MM.1S (cell line): ENCODE measurements around the gene HSPG2.

Experiments used
- EZH2 ChIP-seq: fragments of 300-600 bp; sonication (generic); optimal IDR thresholded peaks from 2 replicates; pipeline ENCODE3; 2017; ENCODE audit warnings: low read depth, mild to moderate bottlenecking, antibody characterized with exemption, low read length, mixed read lengths
- EZH2phosphoT487 ChIP-seq: fragments of 300-600 bp; sonication (generic); IDR thresholded peaks from 2 replicates; pipeline ENCODE4 v1.6.1; 2018; ENCODE audit warnings: antibody characterized with exemption, low read length
- TF ChIP-seq, protein P1 (sequence below): fragments of 300-600 bp; sonication (generic); IDR thresholded peaks from 2 replicates; pipeline ENCODE4 v1.5.1; 2016; ENCODE audit warnings: antibody characterized with exemption, low read length, mixed read lengths

GRCh38 chr1:21839337-21840037 is 97.6 kb downstream of the HSPG2 start:
- TF ChIP-seq EZH2 (no peak), EZH2phosphoT487 (no peak)
- TF ChIP-seq, protein P1, sequence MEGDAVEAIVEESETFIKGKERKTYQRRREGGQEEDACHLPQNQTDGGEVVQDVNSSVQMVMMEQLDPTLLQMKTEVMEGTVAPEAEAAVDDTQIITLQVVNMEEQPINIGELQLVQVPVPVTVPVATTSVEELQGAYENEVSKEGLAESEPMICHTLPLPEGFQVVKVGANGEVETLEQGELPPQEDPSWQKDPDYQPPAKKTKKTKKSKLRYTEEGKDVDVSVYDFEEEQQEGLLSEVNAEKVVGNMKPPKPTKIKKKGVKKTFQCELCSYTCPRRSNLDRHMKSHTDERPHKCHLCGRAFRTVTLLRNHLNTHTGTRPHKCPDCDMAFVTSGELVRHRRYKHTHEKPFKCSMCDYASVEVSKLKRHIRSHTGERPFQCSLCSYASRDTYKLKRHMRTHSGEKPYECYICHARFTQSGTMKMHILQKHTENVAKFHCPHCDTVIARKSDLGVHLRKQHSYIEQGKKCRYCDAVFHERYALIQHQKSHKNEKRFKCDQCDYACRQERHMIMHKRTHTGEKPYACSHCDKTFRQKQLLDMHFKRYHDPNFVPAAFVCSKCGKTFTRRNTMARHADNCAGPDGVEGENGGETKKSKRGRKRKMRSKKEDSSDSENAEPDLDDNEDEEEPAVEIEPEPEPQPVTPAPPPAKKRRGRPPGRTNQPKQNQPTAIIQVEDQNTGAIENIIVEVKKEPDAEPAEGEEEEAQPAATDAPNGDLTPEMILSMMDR = no peak
